Stimulated activated naive B cell treated with anti-CD40 and anti-IgM and Interleukin-4, amounts not matched to agents 10 μg/mL and 1 μg/mL and 100 μg/mL, for 72 hours (primary cell): ENCODE measurements around the gene HS6ST2.
"Not testable (repeated sequence)": the region's sequence is repeated elsewhere in the genome, so short reads cannot be mapped to it uniquely, and the experiment has no call there.

Source experiments
- ATAC-seq, 2 donors: fragments of 150-1000 bp; cut with Tn5 transposase; replicated peaks; 2 replicates each; pipeline ENCODE4 v1.10.0; 2021; ENCODE audit warnings: moderate library complexity in 1 of 2
- DNase-seq: peaks from one replicate; pipeline ENCODE4 v3.0.0; 2021
- H3K27ac Mint-ChIP-seq: one replicate; pipeline ENCODE4 v1.8.0; 2022; ENCODE audit warnings: mild to moderate bottlenecking, mixed read lengths
- H3K27me3 Mint-ChIP-seq, 2 donors: one replicate each; pipeline ENCODE4 v1.8.0; 2022; ENCODE audit warnings: mixed read lengths in 2 of 2
- H3K36me3 Mint-ChIP-seq, 2 donors: one replicate each; pipeline ENCODE4 v1.8.0; 2022; ENCODE audit warnings: mixed read lengths in 2 of 2, mild to moderate bottlenecking in 1 of 2
- H3K4me1 Mint-ChIP-seq, 2 donors: one replicate each; pipeline ENCODE4 v1.8.0; 2022; ENCODE audit warnings: mixed read lengths in 2 of 2, mild to moderate bottlenecking in 1 of 2
- H3K4me3 Mint-ChIP-seq, 2 donors: one replicate each; pipeline ENCODE4 v1.8.0; 2022; ENCODE audit warnings: mild to moderate bottlenecking in 2 of 2, mixed read lengths in 2 of 2, moderate library complexity in 1 of 2
- H3K9me3 Mint-ChIP-seq, 2 donors: one replicate each; pipeline ENCODE4 v1.8.0; 2022; ENCODE audit warnings: mixed read lengths in 2 of 2, mild to moderate bottlenecking in 1 of 2

HS6ST2 gene

DNA sequence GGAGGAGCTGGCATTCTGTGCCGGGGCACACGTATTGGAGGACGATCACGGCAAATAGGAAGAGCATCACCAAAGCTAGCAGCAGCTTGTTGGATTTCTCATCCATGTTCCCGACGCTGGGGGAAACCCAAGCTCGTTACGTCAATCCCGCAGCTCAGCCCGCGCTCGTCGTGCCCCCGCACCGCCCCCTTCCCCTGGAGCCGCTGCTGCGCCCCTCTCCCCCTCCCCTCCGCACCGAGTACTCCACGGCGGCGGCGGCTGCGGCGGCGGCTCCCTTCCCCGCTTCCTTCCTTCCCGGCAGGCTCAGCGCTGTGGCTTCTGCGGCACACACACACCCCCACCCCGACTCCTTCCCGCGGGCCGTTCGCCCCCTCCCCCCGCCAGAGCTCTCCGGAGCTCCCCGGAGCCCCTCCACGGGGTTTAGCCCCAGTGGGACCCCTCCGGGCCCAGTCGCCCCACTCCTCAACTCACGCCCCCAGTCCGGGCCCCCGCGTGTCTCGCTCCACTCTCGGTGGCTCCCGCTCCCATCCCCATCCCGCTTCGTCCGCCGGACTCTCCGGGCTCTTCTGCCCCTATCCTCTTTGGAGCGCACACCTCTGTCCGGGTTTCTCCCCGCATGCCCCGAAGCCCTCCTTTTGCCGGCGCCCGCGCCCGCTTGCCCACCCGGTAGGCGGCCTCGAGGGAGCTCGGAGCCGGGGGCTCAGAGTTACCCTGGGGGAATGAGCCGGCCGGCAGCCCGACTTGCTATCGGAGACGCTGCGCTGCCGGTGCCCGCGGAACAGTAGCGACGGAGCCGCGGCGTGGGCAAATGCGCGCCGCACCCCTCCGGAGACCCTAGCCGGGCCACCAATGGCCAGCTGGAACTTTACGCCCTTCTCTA is 978 bp downstream of the HS6ST2 start:
- H3K27ac Mint-ChIP-seq = no peak overlapping the region
- H3K36me3 Mint-ChIP-seq = no peaks in the 10 kb centered on the region
- ATAC-seq (no peak), DNase-seq (no peak)
- peaks cover 37 to 42% of the 10 kb centered on the region in 2 donors for H3K27me3 Mint-ChIP-seq
- peaks cover 5 to 17% of the 10 kb centered on the region in 2 donors for H3K4me1 Mint-ChIP-seq
- peaks cover 0 to 2% of the 10 kb centered on the region in 2 donors for H3K9me3 Mint-ChIP-seq
- H3K4me3 Mint-ChIP-seq = peak overlapping the region; percentile 61 to 63

- H3K27ac Mint-ChIP-seq = no peak overlapping the region
- H3K9me3 Mint-ChIP-seq = peaks cover 0 to 2% of the 10 kb centered on the region in 2 donors
- no peak for ATAC-seq
- no peak for DNase-seq
- peaks cover 5 to 17% of the 10 kb centered on the region in 2 donors for H3K4me1 Mint-ChIP-seq
- peak overlapping the region; percentile 58 to 61 for H3K4me3 Mint-ChIP-seq
- H3K36me3 Mint-ChIP-seq = no peaks in the 10 kb centered on the region
- H3K27me3 Mint-ChIP-seq = peaks cover 37 to 42% of the 10 kb centered on the region in 2 donors
Observed at GRCh38 chrX:132956421-132957210, 1.8 kb downstream of the HS6ST2 start.

GRCh38 chrX:132955690-132956089 is 2.7 kb downstream of the HS6ST2 start:
- H3K4me3 Mint-ChIP-seq = peak overlapping the region in 1 of 2 donors; percentile 5
- no peak for DNase-seq
- peaks cover 40 to 42% of the 10 kb centered on the region in 2 donors for H3K27me3 Mint-ChIP-seq
- no peak for ATAC-seq
- H3K9me3 Mint-ChIP-seq = peaks cover 0 to 2% of the 10 kb centered on the region in 2 donors
- peaks cover 5 to 17% of the 10 kb centered on the region in 2 donors for H3K4me1 Mint-ChIP-seq
- H3K36me3 Mint-ChIP-seq = no peaks in the 10 kb centered on the region
- H3K27ac Mint-ChIP-seq = no peak overlapping the region

DNA sequence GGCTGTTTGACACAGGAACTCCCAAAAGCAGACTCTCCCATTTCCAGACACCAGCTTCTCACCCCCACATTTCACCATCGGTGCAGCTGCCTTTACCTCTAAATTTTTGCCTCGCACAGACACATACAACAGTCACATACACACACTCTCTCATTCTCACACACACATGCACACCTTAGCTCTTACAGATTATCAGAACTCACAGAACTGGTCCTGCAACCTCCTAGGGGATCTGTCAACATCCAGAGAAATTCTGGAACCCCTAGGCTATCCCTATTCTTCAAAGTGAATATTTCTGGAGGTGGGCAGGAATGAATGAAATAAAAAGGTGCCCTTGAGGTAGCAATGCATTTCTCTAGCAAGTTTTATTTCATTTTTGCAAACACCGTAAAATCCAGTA is 4.1 kb downstream of the HS6ST2 start:
- H3K36me3 Mint-ChIP-seq = no peaks in the 10 kb centered on the region
- H3K4me3 Mint-ChIP-seq = no peak overlapping the region
- H3K27ac Mint-ChIP-seq = no peak overlapping the region
- H3K4me1 Mint-ChIP-seq = peaks cover 5 to 17% of the 10 kb centered on the region in 2 donors
- H3K9me3 Mint-ChIP-seq = peaks cover 0 to 2% of the 10 kb centered on the region in 2 donors
- DNase-seq (no peak), ATAC-seq (no peak)
- peaks cover 35 to 42% of the 10 kb centered on the region in 2 donors for H3K27me3 Mint-ChIP-seq

- H3K4me1 Mint-ChIP-seq = peaks cover 5 to 17% of the 10 kb centered on the region in 2 donors
- DNase-seq = no peak
Observed at GRCh38 chrX:132953354-132953753, 5.1 kb downstream of the HS6ST2 start.

DNA sequence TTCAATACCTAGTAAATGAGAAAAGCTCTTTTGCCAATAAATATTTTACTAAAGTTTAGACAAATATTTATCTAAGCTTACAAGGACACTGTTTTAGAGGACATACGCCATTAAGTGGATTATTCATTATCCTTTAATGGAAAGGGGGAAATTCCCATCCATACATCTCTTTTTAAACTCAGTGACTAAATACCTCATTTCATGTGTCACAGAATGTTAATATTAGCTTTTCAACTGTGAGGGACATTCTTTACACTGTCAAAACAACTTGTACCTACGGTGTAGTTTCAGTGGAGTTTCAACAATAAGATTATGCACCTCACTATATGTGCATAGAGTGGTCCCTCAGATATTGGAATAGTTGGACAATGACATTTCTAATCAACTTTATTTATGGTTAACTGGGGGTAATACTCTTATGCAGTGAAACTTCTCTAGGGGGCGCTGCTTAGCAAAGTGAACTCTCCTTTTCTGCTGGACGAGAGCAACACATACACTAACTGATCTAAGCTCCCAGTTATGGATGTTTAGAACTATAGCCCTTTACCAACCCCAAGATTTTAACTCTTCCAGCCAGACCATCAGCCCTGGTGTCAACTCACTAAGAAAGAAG is 9.7 kb downstream of the HS6ST2 start:
- H3K9me3 Mint-ChIP-seq = no peaks in the 10 kb centered on the region
- no peaks in the 10 kb centered on the region for H3K36me3 Mint-ChIP-seq
- no peaks in the 10 kb centered on the region for H3K4me1 Mint-ChIP-seq
- DNase-seq (no peak), ATAC-seq (no peak)
- H3K4me3 Mint-ChIP-seq = no peak overlapping the region
- H3K27ac Mint-ChIP-seq = no peak overlapping the region
- peaks cover 0 to 9% of the 10 kb centered on the region in 2 donors for H3K27me3 Mint-ChIP-seq

More at GRCh38 chrX:132953354-132953753, 5.1 kb downstream of the HS6ST2 start:
- no peak for ATAC-seq
- Mint-ChIP-seq H3K9me3 (peaks cover 0 to 2% of the 10 kb centered on the region in 2 donors), H3K27me3 (peaks cover 30 to 35% of the 10 kb centered on the region in 2 donors), H3K4me3 (no peak overlapping the region), H3K27ac (no peak overlapping the region), H3K36me3 (no peaks in the 10 kb centered on the region)

DNA sequence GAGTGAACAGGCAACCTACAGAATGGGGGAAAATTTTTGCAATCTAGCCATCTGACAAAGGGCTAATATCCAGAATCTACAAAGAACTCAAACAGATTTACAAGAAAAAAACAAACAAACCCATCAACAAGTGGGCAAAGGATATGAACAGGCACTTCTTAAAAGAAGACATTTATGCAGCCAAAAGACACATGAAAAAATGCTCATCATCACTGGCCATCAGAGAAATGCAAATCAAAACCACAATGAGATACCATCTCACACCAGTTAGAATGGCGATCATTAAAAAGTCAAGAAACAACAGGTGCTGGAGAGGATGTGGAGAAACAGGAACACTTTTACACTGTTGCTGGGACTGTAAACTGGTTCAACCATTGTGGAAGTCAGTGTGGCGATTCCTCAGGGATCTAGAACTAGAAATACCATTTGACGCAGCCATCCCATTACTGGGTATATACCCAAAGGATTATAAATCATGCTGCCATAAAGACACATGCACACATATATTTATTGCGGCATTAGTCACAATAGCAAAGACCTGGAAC is 13.3 kb downstream of the HS6ST2 start:
- H3K4me3 Mint-ChIP-seq, ATAC-seq, DNase-seq, H3K4me1 Mint-ChIP-seq, H3K36me3 Mint-ChIP-seq, H3K27me3 Mint-ChIP-seq, H3K27ac Mint-ChIP-seq, H3K9me3 Mint-ChIP-seq: not testable (repeated sequence)

DNA sequence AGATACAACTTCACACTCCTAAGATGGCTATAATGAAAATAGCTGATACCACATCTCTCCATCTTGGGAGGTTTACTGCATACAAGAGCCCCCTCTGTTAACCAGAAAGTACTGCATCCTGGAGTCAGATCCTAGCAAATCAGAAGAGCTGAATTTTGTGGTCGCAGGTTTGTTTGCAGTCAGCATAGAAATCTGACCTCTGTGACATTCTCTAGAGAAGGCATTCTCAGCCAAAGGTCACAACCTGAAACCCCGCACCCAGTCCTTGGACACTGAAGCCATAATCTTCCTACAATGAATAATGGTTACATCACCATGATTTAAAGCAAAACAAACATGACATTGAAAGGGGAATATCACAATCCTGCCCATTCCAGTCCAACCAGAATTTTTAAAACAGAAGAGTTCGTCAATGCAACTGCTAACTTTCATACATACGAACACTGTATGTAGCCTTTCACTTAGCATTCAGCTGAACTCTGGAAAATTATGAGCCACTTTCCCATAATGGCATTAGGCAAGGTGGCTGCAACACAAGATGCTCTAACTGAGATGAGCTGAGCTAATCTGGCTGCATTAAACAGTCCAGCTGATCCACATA is 17.6 kb downstream of the HS6ST2 start:
- Mint-ChIP-seq H3K4me3 (no peak overlapping the region), H3K36me3 (no peaks in the 10 kb centered on the region), H3K27ac (no peak overlapping the region), H3K9me3 (no peaks in the 10 kb centered on the region), H3K4me1 (no peaks in the 10 kb centered on the region), H3K27me3 (peaks cover 0 to 4% of the 10 kb centered on the region in 2 donors)
- ATAC-seq (no peak), DNase-seq (no peak)

DNA sequence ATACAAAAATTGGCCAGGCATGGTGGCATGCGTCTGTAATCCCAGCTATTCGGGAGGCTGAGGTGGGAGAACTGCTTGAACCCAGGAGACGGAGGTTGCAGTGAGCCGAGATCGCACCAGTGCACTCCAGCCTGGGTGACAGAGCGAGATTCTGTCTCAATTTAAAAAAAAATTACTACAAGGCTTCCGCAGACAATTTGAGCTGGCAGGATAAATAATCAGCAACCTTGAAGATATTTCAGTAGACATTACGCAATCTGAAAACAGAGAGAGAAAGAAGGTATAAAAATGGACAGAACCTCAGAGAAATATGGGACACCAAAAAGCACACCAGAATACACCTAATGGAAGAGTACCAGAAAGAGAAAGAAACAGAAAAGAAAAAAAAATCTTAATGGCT is 25.3 kb downstream of the HS6ST2 start:
- H3K9me3 Mint-ChIP-seq = no peaks in the 10 kb centered on the region
- H3K36me3 Mint-ChIP-seq = no peaks in the 10 kb centered on the region
- DNase-seq (no peak), ATAC-seq (no peak)
- H3K27me3 Mint-ChIP-seq = peaks cover 13 to 14% of the 10 kb centered on the region in 2 donors
- H3K4me3 Mint-ChIP-seq = no peak overlapping the region
- H3K27ac Mint-ChIP-seq = no peak overlapping the region
- H3K4me1 Mint-ChIP-seq = no peaks in the 10 kb centered on the region

- no peaks in the 10 kb centered on the region for H3K4me1 Mint-ChIP-seq
- no peak overlapping the region for H3K4me3 Mint-ChIP-seq
- H3K27me3 Mint-ChIP-seq = peaks cover 4 to 10% of the 10 kb centered on the region in 2 donors
- DNase-seq (no peak), ATAC-seq (no peak)
- peaks cover 0 to 3% of the 10 kb centered on the region in 2 donors for H3K9me3 Mint-ChIP-seq
- H3K27ac Mint-ChIP-seq = no peak overlapping the region
- H3K36me3 Mint-ChIP-seq = no peaks in the 10 kb centered on the region
Observed at GRCh38 chrX:132924426-132924825, 34.0 kb downstream of the HS6ST2 start.

GRCh38 chrX:132918523-132918922 is 39.9 kb downstream of the HS6ST2 start:
- Mint-ChIP-seq H3K27ac (no peak overlapping the region), H3K27me3 (no peaks in the 10 kb centered on the region), H3K4me3 (no peak overlapping the region), H3K36me3 (no peaks in the 10 kb centered on the region), H3K4me1 (no peaks in the 10 kb centered on the region), H3K9me3 (no peaks in the 10 kb centered on the region)
- ATAC-seq = no peak
- DNase-seq = no peak

- ATAC-seq (no peak), DNase-seq (no peak)
- H3K9me3 Mint-ChIP-seq = peaks cover 3 to 4% of the 10 kb centered on the region in 2 donors
- no peak overlapping the region for H3K27ac Mint-ChIP-seq
- no peaks in the 10 kb centered on the region for H3K36me3 Mint-ChIP-seq
- no peaks in the 10 kb centered on the region for H3K4me1 Mint-ChIP-seq
- no peak overlapping the region for H3K4me3 Mint-ChIP-seq
- no peaks in the 10 kb centered on the region for H3K27me3 Mint-ChIP-seq
Observed at GRCh38 chrX:132916349-132916748, 42.1 kb downstream of the HS6ST2 start.

- Mint-ChIP-seq H3K27me3 (no peaks in the 10 kb centered on the region), H3K27ac (no peak overlapping the region), H3K36me3 (no peaks in the 10 kb centered on the region), H3K4me1 (no peaks in the 10 kb centered on the region), H3K4me3 (no peak overlapping the region), H3K9me3 (peaks cover 3 to 4% of the 10 kb centered on the region in 2 donors)
- DNase-seq (no peak), ATAC-seq (no peak)
Observed at GRCh38 chrX:132909643-132910042, 48.8 kb downstream of the HS6ST2 start.

DNA sequence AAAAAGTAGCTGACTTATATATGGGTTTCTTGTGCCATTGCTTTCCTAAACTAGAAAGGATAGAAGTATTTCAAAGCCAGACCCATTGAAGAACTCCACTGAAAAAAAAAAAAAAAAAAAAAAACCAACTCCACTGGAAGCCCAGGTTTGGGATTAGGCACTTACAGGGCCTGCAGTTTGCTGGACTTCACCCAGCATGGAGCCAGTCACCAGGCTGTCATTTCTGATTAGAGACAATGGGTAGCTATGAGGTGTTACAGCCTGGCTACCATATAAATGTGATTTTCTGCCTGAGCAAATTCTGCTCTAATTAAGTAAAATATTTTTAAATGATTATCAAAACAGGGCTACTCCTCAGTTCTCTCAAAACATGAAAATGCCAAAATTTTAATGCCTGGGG is 49.5 kb downstream of the HS6ST2 start:
- no peaks in the 10 kb centered on the region for H3K4me1 Mint-ChIP-seq

More for the DNA sequence above, 49.5 kb downstream of the HS6ST2 start:
- H3K9me3 Mint-ChIP-seq = peaks cover 3 to 4% of the 10 kb centered on the region in 2 donors
- ATAC-seq (no peak), DNase-seq (no peak)
- no peak overlapping the region for H3K27ac Mint-ChIP-seq
- H3K4me3 Mint-ChIP-seq = no peak overlapping the region
- no peaks in the 10 kb centered on the region for H3K27me3 Mint-ChIP-seq
- H3K36me3 Mint-ChIP-seq = no peaks in the 10 kb centered on the region
